ENCODE data around the gene CAND1. TPM values are rescaled to one million over a fixed set of nuclear protein-coding genes. Genes with fewer than 3 reads are reported as not detected.

Gene CAND1
- total RNA-seq, 1 donor from 2014 or later = 206 TPM

DNA sequence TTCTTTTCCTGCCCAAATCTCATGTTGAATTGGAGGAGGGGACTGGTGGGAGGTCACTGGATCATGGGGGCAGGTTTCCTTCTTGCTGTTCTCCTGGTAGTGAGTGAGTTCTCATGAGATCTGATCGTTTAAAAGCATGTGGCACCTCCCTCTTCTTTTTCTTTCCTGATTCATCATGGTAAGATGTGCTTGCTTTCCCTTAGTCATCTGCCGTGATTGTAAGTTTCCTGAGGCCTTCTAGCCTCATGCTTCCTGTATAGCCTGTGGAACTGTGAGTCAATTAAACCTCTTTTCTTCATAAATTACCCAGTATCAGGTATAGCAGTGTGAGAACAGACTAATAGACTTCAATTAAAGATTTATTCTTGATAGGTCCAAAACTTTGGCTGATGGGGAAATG is 83.5 kb downstream of the CAND1 start:
- TF ChIP-seq CTCF (IDR thresholded peaks at IDR 0.05; ENCODE audit: unreplicated experiment) = no peak
- Mint-ChIP-seq H3K9me3 (ENCODE audit: unreplicated experiment) (no peaks in the 10 kb centered on the region), H3K4me1 (ENCODE audit: unreplicated experiment) (no peaks in the 10 kb centered on the region), H3K27ac (ENCODE audit: unreplicated experiment) (no peak overlapping the region), H3K4me3 (ENCODE audit: unreplicated experiment) (no peak overlapping the region), H3K36me3 (ENCODE audit: low read depth, unreplicated experiment) (no peaks in the 10 kb centered on the region), H3K27me3 (ENCODE audit: unreplicated experiment) (no peaks in the 10 kb centered on the region)
- no peak for DNase-seq (ENCODE audit: low spot score)

GRCh38 chr12:67354322-67354721 is 85.2 kb downstream of the CAND1 start:
- Mint-ChIP-seq H3K27ac (ENCODE audit: unreplicated experiment) (no peak overlapping the region), H3K36me3 (ENCODE audit: low read depth, unreplicated experiment) (no peaks in the 10 kb centered on the region), H3K27me3 (ENCODE audit: unreplicated experiment) (no peaks in the 10 kb centered on the region), H3K4me1 (ENCODE audit: unreplicated experiment) (no peaks in the 10 kb centered on the region), H3K9me3 (ENCODE audit: unreplicated experiment) (no peaks in the 10 kb centered on the region), H3K4me3 (ENCODE audit: unreplicated experiment) (no peak overlapping the region)
- no peak for DNase-seq (ENCODE audit: low spot score)
- no peak for TF ChIP-seq CTCF (IDR thresholded peaks at IDR 0.05; ENCODE audit: unreplicated experiment)

GRCh38 chr12:67354966-67355365 is 85.8 kb downstream of the CAND1 start:
- no peaks in the 10 kb centered on the region for H3K4me1 Mint-ChIP-seq (ENCODE audit: unreplicated experiment)
- H3K27me3 Mint-ChIP-seq (ENCODE audit: unreplicated experiment) = no peaks in the 10 kb centered on the region
- H3K9me3 Mint-ChIP-seq (ENCODE audit: unreplicated experiment) = no peaks in the 10 kb centered on the region
- TF ChIP-seq CTCF (IDR thresholded peaks at IDR 0.05; ENCODE audit: unreplicated experiment) = no peak
- H3K27ac Mint-ChIP-seq (ENCODE audit: unreplicated experiment) = no peak overlapping the region
- no peaks in the 10 kb centered on the region for H3K36me3 Mint-ChIP-seq (ENCODE audit: low read depth, unreplicated experiment)
- H3K4me3 Mint-ChIP-seq (ENCODE audit: unreplicated experiment) = no peak overlapping the region
- no peak for DNase-seq (ENCODE audit: low spot score)

DNA sequence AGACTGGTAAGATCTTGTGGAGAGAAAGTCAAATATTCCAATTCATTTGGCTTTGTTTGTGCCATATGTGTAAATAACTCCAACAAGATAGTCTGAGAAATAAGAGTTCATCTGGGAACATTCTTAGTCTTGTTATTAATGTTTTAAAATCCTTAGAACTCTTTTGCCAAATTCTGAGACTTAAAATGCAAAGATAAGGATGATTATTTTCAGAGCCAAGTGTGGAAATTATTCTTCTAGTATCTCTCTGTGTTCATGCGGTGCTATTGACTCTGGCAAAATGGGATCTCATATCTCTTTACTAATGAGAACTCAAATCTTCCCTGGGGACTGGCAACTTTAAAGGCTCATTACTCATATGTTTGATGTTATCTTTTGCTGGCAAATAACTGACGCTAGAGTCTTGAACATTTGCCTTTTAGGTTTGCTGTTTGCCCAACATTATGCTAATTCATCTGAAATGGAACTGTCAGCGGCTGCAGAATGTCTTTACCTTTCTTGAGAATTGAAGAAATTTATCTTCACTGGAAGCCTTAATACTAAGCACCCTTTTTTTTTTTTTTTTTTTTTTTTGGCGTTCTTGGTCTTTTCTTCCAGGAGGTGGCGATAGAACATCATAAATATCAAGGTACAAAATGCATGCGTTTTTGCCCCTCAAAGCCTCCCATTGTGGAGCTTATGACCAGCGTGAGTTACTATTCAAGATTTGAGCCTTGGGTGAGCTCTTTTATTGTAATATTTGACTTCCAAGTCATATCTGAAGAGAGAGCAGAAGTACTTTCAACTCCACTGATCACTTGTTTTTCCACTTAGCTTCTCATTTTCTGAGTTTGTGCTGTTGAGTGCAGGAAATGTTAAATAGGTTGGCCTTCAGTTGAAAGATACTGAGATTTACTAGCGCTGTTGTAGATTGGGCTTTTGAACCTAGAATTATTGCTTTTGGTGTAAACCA is 86.5 kb downstream of the CAND1 start:
- Mint-ChIP-seq H3K9me3 (ENCODE audit: unreplicated experiment) (no peaks in the 10 kb centered on the region), H3K27me3 (ENCODE audit: unreplicated experiment) (no peaks in the 10 kb centered on the region), H3K4me3 (ENCODE audit: unreplicated experiment) (no peak overlapping the region), H3K4me1 (ENCODE audit: unreplicated experiment) (no peaks in the 10 kb centered on the region), H3K36me3 (ENCODE audit: low read depth, unreplicated experiment) (no peaks in the 10 kb centered on the region), H3K27ac (ENCODE audit: unreplicated experiment) (no peak overlapping the region)
- peak; percentile 7 for DNase-seq (ENCODE audit: low spot score)
- TF ChIP-seq CTCF (IDR thresholded peaks at IDR 0.05; ENCODE audit: unreplicated experiment) = peak; percentile 69

DNA sequence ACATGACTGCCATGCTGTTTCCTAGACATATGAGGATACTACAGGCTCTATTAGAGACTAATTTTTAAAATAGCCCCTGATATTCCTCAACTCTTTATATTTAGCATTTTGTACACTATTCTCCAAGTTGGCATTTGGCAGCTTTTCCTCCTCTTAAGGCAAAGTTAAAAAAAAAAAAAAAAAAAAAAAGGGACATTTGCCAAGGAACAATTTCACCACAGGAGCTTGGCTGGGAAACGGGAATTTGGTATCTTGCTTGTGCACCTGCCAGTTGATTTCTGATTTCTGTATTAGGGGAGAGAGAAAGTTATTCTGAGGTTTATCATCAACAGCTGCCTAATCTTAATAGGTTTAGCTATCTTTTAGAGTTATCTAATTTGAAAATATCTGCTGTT is 87.2 kb downstream of the CAND1 start:
- no peaks in the 10 kb centered on the region for H3K36me3 Mint-ChIP-seq (ENCODE audit: low read depth, unreplicated experiment)
- H3K4me3 Mint-ChIP-seq (ENCODE audit: unreplicated experiment) = no peak overlapping the region
- no peaks in the 10 kb centered on the region for H3K27me3 Mint-ChIP-seq (ENCODE audit: unreplicated experiment)
- no peak overlapping the region for H3K27ac Mint-ChIP-seq (ENCODE audit: unreplicated experiment)
- H3K9me3 Mint-ChIP-seq (ENCODE audit: unreplicated experiment) = no peaks in the 10 kb centered on the region
- no peak for TF ChIP-seq CTCF (IDR thresholded peaks at IDR 0.05; ENCODE audit: unreplicated experiment)
- H3K4me1 Mint-ChIP-seq (ENCODE audit: unreplicated experiment) = no peaks in the 10 kb centered on the region
- DNase-seq (ENCODE audit: low spot score) = no peak
